ENCODE data around the gene EFCAB6. TPM values are rescaled to one million over a fixed set of nuclear protein-coding genes. Genes with fewer than 3 reads are reported as not detected.

The EFCAB6 gene
- total and polyA plus RNA-seq, 10 of the 15 experiments (the other 5 are each of a cell fraction or from before 2014, with no cell fraction given) = 0.05 to 0.42 (median 0.19) TPM

GRCh38 chr22:43812149-43812842 lies at the start of gene EFCAB6 (continued):
- TF ChIP-seq CEBPZ (IDR thresholded peaks at IDR 0.05; ENCODE audit: low read depth, low read length) (no peak), NFYA (IDR thresholded peaks at IDR 0.05; ENCODE audit: borderline replicate concordance, low read depth, low read length) (no peak; the same call in 1 of the 2 replicates), TCF12 (IDR thresholded peaks at IDR 0.05; ENCODE audit: low read depth, low read length) (no peak), E4F1 (IDR thresholded peaks at IDR 0.05; ENCODE audit: borderline replicate concordance, partially characterized antibody) (no peak), GABPA (IDR thresholded peaks at IDR 0.05; ENCODE audit: low read depth) (peak; percentile 90), MAX (IDR thresholded peaks at IDR 0.05; ENCODE audit: low read depth, low read length) (no peak), ATF3 (IDR thresholded peaks at IDR 0.05; ENCODE audit: borderline replicate concordance, extremely low read depth, low read depth, low read length) (no peak), STAT3 (IDR thresholded peaks at IDR 0.05; ENCODE audit: low read depth, low read length) (no peak), GATAD2B (conservative IDR thresholded peaks at IDR 0.05; ENCODE audit: low read depth) (peak; percentile 85), IKZF1 (conservative IDR thresholded peaks at IDR 0.05) (peak; percentile 95), CREM (IDR thresholded peaks at IDR 0.05; ENCODE audit: low read depth) (peak; percentile 74; the same call in 1 of the 2 replicates), SMC3 (IDR thresholded peaks at IDR 0.05; ENCODE audit: borderline replicate concordance, low read length) (no peak), BHLHE40 (IDR thresholded peaks at IDR 0.05; ENCODE audit: borderline replicate concordance in 1 of 2, low read depth in 2 of 2, low read length in 1 of 2) (peak; percentile 57 to 68; a peak in 2 of 4 replicates), TARDBP (IDR thresholded peaks at IDR 0.05; ENCODE audit: borderline replicate concordance) (no peak), IRF5 (IDR thresholded peaks at IDR 0.05; ENCODE audit: borderline replicate concordance) (no peak), HDAC2 (IDR thresholded peaks at IDR 0.05) (no peak), EGR1 (IDR thresholded peaks at IDR 0.05; ENCODE audit: borderline replicate concordance in 1 of 2, low read depth in 2 of 2, low read length in 2 of 2) (no peak; a peak in 1 of 3 replicates), CHD1 (IDR thresholded peaks at IDR 0.05; ENCODE audit: low read depth, low read length) (peak; percentile 67; the same call in 1 of the 2 replicates)
- TF ChIP-seq, protein P1, sequence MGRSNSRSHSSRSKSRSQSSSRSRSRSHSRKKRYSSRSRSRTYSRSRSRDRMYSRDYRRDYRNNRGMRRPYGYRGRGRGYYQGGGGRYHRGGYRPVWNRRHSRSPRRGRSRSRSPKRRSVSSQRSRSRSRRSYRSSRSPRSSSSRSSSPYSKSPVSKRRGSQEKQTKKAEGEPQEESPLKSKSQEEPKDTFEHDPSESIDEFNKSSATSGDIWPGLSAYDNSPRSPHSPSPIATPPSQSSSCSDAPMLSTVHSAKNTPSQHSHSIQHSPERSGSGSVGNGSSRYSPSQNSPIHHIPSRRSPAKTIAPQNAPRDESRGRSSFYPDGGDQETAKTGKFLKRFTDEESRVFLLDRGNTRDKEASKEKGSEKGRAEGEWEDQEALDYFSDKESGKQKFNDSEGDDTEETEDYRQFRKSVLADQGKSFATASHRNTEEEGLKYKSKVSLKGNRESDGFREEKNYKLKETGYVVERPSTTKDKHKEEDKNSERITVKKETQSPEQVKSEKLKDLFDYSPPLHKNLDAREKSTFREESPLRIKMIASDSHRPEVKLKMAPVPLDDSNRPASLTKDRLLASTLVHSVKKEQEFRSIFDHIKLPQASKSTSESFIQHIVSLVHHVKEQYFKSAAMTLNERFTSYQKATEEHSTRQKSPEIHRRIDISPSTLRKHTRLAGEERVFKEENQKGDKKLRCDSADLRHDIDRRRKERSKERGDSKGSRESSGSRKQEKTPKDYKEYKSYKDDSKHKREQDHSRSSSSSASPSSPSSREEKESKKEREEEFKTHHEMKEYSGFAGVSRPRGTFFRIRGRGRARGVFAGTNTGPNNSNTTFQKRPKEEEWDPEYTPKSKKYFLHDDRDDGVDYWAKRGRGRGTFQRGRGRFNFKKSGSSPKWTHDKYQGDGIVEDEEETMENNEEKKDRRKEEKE (IDR thresholded peaks at IDR 0.05) = no peak

Data from GM12878 (cell line).